VCaP (cell line): Measurements from ENCODE around the gene GRB14.
"Not testable (repeated sequence)": the region's sequence is repeated elsewhere in the genome, so short reads cannot be mapped to it uniquely, and the experiment has no call there.

ENCODE experiments used
- H3K27ac ChIP-seq: fragments of 450-650 bp; 2 replicates; pipeline ENCODE4 v1.5.1; 2017
- CTCF ChIP-seq: fragments of 450-650 bp; conservative IDR thresholded peaks from 2 replicates; pipeline ENCODE4 v1.5.1; 2017; ENCODE audit warnings: mild to moderate bottlenecking, moderate library complexity

Gene GRB14

GRCh38 chr2:164558450-164558849 lies 62.8 kb downstream of the GRB14 start:
- no peak overlapping the region for H3K27ac ChIP-seq
- no peak for TF ChIP-seq CTCF

- TF ChIP-seq CTCF, result no peak
- H3K27ac ChIP-seq, result no peak overlapping the region
These were observed 66.8 kb downstream of the GRB14 start for GRCh38 chr2:164554487-164554886.

GRCh38 chr2:164551519-164551918 lies 69.8 kb downstream of the GRB14 start:
- no peak overlapping the region for H3K27ac ChIP-seq
- no peak for TF ChIP-seq CTCF

- H3K27ac ChIP-seq, result not testable (repeated sequence)
These were observed 71.6 kb downstream of the GRB14 start for GRCh38 chr2:164549705-164550104.

- no peak for TF ChIP-seq CTCF
- H3K27ac ChIP-seq, result no peak overlapping the region
These were observed 75.8 kb downstream of the GRB14 start for GRCh38 chr2:164545484-164545883.

- no peak for TF ChIP-seq CTCF
- no peak overlapping the region for H3K27ac ChIP-seq
These were observed 78.7 kb downstream of the GRB14 start for GRCh38 chr2:164542581-164543021.

- no peak overlapping the region for H3K27ac ChIP-seq
These were observed 82.9 kb downstream of the GRB14 start for GRCh38 chr2:164538240-164538866.

More at GRCh38 chr2:164538240-164538866, 82.9 kb downstream of the GRB14 start:
- peak; percentile 86 for TF ChIP-seq CTCF
